GM18505 (cell line): ENCODE data around the gene DCN.

Experiments used
- ATAC-seq: cut with Tn5 transposase; IDR thresholded peaks from one replicate; pipeline ENCODE4 v1.9.1; 2021; ENCODE audit not compliant: unreplicated experiment
- POLR2A ChIP-seq: IDR thresholded peaks from 4 replicates; pipeline ENCODE4 v1.6.1; 2011; ENCODE audit warnings: borderline replicate concordance; ENCODE audit not compliant: insufficient read depth, insufficient read length; ENCODE audit errors: extremely low read depth

Gene DCN

DNA sequence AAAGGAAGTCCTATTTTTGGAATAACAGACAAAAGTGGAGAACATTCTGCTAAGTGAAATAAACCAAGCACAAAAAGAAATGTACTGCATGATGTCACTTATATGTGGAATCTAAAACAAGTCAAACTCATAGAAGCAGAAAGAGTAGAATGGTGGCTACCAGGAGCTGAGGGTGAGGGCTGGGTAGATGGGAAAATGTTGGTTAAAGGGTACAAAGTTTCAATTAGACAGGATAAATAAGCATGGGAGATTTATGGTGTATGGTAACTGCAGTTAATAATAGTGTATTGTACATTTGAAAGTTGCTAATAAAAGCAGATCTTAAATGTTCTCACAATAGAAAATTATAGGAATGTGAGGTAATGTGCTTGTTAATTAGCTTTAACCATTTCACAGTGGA is 84.2 kb downstream of the DCN start:
- no peak for ATAC-seq
- TF ChIP-seq POLR2A: no peak

DNA sequence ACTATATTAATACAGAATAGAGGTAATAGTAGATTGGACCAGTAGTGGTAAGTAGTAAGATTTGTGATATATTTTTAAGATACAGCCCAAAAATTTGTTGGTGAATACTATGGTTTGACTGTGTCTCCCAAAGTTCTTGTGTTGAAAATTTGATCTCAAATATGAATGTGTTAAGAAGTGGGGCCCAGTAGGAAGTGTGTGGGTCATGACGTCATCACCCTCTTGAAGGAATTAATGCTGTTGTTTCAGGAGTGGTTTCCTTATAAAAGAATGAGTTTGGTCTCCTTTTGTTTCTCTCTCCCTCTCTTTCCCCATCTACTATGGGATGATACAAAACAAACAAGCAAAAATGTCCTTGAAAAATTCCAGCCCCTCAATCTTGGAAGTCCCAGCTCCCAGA is 87.7 kb downstream of the DCN start:
- TF ChIP-seq POLR2A: no peak
- no peak for ATAC-seq

- no peak for ATAC-seq
- TF ChIP-seq POLR2A: no peak
These were observed 88.5 kb downstream of the DCN start for GRCh38 chr12:91094032-91094662.

- ATAC-seq: no peak
- TF ChIP-seq POLR2A: no peak
These were observed 89.3 kb downstream of the DCN start for GRCh38 chr12:91093341-91093740.

DNA sequence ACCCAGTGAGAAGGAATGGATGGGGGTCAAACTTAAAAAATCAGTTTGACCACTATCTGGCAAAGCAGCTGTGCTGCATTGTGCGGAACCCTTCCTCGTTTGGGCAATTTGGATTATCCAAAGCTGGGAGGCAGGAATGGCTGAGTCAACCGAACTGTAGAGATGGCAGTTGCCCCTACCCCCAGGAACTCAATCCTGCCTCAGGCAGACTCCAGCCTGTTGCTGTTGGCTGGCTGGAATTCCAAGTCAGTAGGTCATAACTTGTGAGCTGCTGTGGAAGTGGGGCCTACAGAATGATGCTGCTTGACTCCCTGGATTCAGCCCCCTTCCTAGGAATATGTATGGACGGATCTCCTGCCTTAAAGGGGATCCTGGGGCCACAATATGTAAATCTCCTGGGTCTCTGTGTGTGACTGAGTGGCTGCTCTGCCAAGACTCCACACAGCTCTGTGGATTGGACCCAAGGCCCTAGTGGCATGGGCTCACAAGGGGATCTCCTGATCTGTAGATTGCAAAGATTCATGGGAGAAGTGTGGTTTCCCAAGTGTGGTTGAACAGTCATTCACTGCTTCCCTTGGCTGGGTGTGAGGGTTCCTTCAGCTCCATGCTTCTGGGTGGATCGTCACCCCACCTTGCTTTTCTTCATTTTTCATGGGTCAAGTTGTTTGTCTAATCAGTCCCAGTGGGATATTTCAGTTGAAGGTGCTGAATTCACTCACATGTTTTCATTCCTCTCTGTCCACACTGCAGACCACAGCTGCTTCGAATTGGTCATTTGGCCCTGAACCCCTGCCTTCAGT is 90.5 kb downstream of the DCN start:
- no peak for TF ChIP-seq POLR2A
- no peak for ATAC-seq
